GM10266 (cell line): ENCODE data around the gene ACKR3.

Experiments
- DNase-seq: peaks from one replicate; pipeline ENCODE4 v3.0.0; 2012; ENCODE audit errors: extremely low spot score
- CTCF ChIP-seq: IDR thresholded peaks from 2 replicates; pipeline ENCODE4 v1.5.1; 2012; ENCODE audit warnings: mild to moderate bottlenecking, low read depth; ENCODE audit not compliant: control insufficient read depth, insufficient read depth; ENCODE audit errors: missing control alignments

ACKR3 gene

GRCh38 chr2:236616624-236617023 lies 47.0 kb downstream of the ACKR3 start:
- no peak for DNase-seq
- no peak for TF ChIP-seq CTCF

GRCh38 chr2:236617221-236617737 lies 47.7 kb downstream of the ACKR3 start:
- no peak for TF ChIP-seq CTCF
- no peak for DNase-seq

- TF ChIP-seq CTCF, result no peak
These were observed 48.2 kb downstream of the ACKR3 start for GRCh38 chr2:236617796-236618195.

GRCh38 chr2:236618370-236618769 lies 48.7 kb downstream of the ACKR3 start:
- peak; percentile 27 for DNase-seq
- TF ChIP-seq CTCF, result no peak

More at GRCh38 chr2:236617796-236618195, 48.2 kb downstream of the ACKR3 start:
- DNase-seq, result no peak

- no peak for DNase-seq
- TF ChIP-seq CTCF, result no peak
These were observed 50.4 kb downstream of the ACKR3 start for GRCh38 chr2:236619910-236620612.

GRCh38 chr2:236621786-236622185 lies 52.2 kb downstream of the ACKR3 start:
- DNase-seq, result no peak
- no peak for TF ChIP-seq CTCF

GRCh38 chr2:236622201-236622600 lies 52.6 kb downstream of the ACKR3 start:
- no peak for TF ChIP-seq CTCF
- DNase-seq, result no peak
